T-helper 17 cell (primary cell): Measurements from ENCODE around the gene SPECC1L. TPM values are rescaled to one million over a fixed set of nuclear protein-coding genes. Genes with fewer than 3 reads are reported as not detected.
A peak's percentile ranks its signal among the peaks of the same experiment; 100 is the strongest.
"Not testable (repeated sequence)": the region's sequence is repeated elsewhere in the genome, so short reads cannot be mapped to it uniquely, and the experiment has no call there.

Source experiments
- ATAC-seq: fragments of 150-1000 bp; cut with Tn5 transposase; 2 replicates; pipeline ENCODE4 v1.10.0; 2021; ENCODE audit warnings: mild to moderate bottlenecking, moderate library complexity
- DNase-seq, 3 donors: peaks; one replicate each; pipeline versions ENCODE4 v3.0.0 to v3.0.0-alpha.2; 2020 to 2021
- H3K9me3 ChIP-seq: one replicate; pipeline ENCODE4 v1.7.0; 2013; ENCODE audit warnings: low read length, mild to moderate bottlenecking; ENCODE audit not compliant: control insufficient read depth, poor library complexity, severe bottlenecking
- H3K27ac Mint-ChIP-seq: one replicate; pipeline ENCODE4 v1.8.0; 2022; ENCODE audit warnings: mild to moderate bottlenecking, moderate library complexity, mixed read lengths
- H3K27me3 Mint-ChIP-seq: one replicate; pipeline ENCODE4 v1.8.0; 2022; ENCODE audit warnings: mixed read lengths
- H3K36me3 Mint-ChIP-seq: one replicate; pipeline ENCODE4 v1.8.0; 2022; ENCODE audit warnings: low read depth, mixed read lengths
- H3K4me1 Mint-ChIP-seq: one replicate; pipeline ENCODE4 v1.8.0; 2022; ENCODE audit warnings: mild to moderate bottlenecking, mixed read lengths
- H3K4me3 Mint-ChIP-seq: one replicate; pipeline ENCODE4 v1.8.0; 2022; ENCODE audit warnings: mild to moderate bottlenecking, moderate library complexity, mixed read lengths
- total RNA-seq, 4 donors: library from RNA in 2 of 4; stranded (reverse) in 2 of 4; gene quantifications; one replicate each; pipeline ENCODE4 v1.2.3 and lab custom pipeline; 2022 to 2026

SPECC1L gene
- total RNA-seq, 2 donors from 2014 or later: 34.9 to 35.2 TPM

DNA sequence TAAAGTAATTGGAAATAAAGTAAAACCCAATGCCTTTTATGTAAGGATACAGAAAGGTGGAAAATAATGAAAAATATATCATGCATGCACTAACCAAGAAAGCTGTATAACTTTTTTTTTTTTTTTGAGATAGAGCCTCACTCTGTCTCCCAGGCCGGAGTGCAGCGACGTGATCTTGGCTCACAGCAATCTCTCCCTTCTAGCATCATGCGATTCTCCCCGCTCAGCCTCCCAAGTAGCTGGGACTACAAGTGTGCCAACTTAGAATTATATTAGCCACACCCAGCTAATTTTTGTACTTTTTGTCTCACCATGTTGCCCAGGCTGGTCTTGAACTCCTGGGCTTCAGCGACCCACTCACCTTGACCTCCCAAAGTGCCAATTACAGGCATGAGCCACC lies 30.2 kb upstream of the SPECC1L start:
- Mint-ChIP-seq H3K4me3 (no peak overlapping the region), H3K36me3 (no peaks in the 10 kb centered on the region), H3K27ac (peak overlapping the region; percentile 51), H3K4me1 (peaks cover 28% of the 10 kb centered on the region), H3K27me3 (no peaks in the 10 kb centered on the region)
- DNase-seq (no peak), ATAC-seq (no peak)
- no peaks in the 10 kb centered on the region for H3K9me3 ChIP-seq

DNA sequence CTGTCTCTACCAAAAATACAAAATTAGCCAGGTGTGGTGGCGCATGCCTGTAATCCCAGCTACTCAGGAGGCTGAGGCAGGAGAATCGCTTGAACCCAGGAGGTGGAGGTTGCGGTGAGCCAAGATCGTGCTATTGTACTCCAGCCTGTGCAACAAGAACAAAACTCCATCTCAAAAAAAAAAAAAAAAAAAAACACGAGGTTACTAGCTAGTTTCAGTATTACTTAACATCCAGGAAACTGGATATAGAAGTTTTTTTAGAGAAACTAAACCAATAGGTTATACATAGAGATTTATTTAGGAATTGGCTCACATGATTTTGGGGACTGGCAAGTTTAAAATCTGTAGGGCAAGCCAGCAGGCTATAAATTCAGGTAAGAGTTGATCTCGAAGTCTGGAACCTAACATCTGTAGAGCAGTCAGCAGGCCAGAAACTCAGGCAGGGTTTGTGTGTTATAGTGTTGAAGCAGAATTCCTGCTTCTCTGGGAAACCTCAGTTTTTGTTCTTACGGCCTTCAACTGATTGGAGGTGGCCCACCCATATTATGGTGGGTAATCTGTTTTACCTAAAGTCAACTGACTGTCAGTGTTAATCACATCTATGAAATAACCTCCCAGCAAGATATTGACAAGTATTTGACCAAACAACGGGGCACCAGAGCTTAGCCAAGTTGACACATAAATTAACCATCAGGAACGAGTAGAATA lies 29.5 kb upstream of the SPECC1L start:
- DNase-seq, H3K36me3 Mint-ChIP-seq, H3K9me3 ChIP-seq, H3K27ac Mint-ChIP-seq, ATAC-seq, H3K27me3 Mint-ChIP-seq: not testable (repeated sequence)
- Mint-ChIP-seq H3K4me3 (peak overlapping the region; percentile 31), H3K4me1 (peaks cover 28% of the 10 kb centered on the region)

DNA sequence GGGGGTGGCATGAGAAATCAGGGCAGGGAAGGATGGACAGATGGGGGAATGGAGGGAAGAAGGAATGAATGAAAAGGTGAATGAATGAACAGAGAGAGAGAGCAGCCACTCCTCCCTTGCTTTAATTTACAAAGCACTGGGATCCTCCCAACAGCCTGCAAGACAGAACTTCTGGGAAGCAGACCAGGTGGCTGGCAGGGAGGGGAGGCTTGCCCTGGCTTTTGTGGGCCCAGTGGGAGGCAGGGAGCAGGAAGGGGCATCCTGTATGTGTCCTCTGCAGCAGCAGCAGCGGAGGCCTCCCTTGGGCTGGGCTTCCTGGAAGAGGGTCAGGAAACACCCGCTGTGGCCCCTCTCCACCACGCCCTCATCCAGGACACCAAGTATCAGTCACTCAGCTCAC lies 27.2 kb upstream of the SPECC1L start:
- Mint-ChIP-seq H3K27ac (peak overlapping the region; percentile 67), H3K4me3 (peak overlapping the region; percentile 80), H3K4me1 (peaks cover 28% of the 10 kb centered on the region)
- H3K36me3 Mint-ChIP-seq, H3K27me3 Mint-ChIP-seq, ATAC-seq, DNase-seq, H3K9me3 ChIP-seq: not testable (repeated sequence)

DNA sequence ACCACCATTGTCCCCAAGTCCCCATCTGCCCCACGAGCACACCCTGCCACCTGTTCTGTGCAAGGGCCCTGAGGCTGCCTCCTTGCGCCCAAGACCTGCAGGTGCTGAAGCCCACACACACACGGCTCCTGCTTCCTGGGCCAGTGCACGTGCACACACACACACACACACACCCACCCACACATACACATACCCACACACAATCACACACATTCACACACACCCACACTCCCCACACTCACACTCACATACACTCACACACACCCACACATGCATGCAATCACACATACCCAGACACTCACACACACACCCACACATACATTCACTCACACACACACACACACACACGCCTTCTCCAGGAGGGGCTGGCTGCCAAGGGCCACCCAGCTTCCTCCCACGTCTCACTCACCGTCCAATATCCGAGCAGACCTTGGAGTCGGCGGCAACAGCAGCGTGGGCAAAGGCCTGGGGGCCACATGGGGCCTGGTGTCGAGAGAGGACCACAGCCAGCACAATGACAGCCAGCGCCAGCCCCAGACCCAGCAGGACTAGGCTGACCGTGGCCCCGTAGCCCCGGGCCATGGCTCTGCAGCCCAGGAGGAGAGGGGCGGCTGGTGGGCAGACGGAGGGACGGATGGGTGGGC lies 26.4 kb upstream of the SPECC1L start:
- Mint-ChIP-seq H3K36me3 (no peaks in the 10 kb centered on the region), H3K27ac (no peak overlapping the region), H3K4me1 (peaks cover 28% of the 10 kb centered on the region), H3K27me3 (no peaks in the 10 kb centered on the region), H3K4me3 (peak overlapping the region; percentile 43)
- H3K9me3 ChIP-seq: no peaks in the 10 kb centered on the region
- ATAC-seq (no peak), DNase-seq (no peak)

DNA sequence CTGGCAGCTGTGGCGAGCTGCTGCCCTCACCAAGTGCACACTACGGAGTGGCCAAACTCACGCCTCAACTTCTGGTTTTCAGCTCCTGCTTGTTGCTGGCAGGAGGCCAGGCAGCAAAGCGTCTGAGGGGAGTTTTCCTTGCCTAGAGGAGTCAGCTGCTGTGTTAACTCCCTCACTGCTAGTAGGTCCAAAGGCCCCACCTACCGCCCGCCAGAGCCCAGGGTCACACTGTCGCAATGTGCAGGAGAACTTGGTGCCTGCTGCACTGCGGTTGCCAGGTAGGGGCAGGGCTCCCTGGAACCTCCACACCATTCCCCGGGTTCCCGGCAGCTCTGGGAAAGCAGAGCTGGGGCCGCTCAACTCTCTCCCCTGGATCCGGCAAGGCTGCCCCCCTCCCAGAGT lies 25.6 kb upstream of the SPECC1L start, which contains the start of gene GGT5:
GGT5 (minus strand) TSS at position 53 of the 402 bp plus-strand sequence. CDS start 357 bp downstream, outside the sequence.
- Mint-ChIP-seq H3K4me3 (peak within 1 kb of the TSS; percentile 43), H3K4me1 (peaks cover 28% of the 10 kb centered on the region)
- H3K36me3 Mint-ChIP-seq, H3K27me3 Mint-ChIP-seq, H3K9me3 ChIP-seq, H3K27ac Mint-ChIP-seq, ATAC-seq, DNase-seq: not testable (repeated sequence)

DNA sequence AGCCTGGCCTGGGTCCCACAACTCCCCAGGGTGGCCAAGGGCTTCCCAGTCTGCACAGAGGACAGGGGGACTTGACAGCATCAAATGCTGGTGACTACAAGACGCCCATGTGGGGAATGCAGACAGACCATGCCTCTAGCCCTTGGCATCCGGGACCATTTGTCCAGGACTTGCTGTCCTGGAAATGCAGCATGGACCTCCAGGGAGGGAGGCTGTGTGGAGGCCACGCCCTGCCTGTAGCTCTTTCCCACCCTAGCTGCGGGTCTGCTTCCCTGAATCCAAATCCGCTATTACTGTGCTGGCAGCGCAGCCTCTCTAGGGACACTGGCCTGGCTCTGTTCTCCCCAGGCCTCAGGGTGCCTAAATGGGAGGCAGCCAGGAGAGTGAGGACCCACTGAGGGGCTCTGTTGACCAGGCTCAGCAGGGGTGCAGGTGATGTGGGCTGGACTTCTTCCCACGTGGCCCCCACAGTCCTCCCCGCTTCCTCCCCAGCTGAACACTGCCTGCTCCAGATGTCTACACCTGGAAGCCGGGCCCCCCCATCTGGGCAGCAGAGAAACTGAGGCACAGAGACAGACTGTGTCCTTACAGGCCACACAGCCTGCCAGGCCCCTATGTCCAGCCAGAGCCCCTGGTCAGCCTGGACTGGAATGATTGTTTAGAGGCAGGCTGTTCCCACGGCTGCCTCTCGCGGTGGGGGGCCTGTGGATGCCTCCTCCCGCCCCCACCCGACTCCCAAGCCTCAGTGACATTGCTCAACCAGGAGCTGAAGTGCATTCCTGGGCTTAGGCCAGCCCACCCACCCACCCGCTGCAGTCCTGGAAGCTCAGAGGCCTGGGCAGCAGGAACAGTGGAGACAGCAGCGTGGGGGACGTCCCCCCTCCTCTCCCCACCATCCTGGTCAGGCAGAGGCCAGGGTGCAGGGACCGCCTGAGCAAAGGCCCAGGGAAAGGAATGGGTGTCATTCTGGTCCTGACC lies 24.8 kb upstream of the SPECC1L start:
- H3K4me1 Mint-ChIP-seq: peaks cover 28% of the 10 kb centered on the region
- not testable (repeated sequence) for ATAC-seq, DNase-seq, H3K9me3 ChIP-seq, H3K27me3 Mint-ChIP-seq, H3K36me3 Mint-ChIP-seq, H3K27ac Mint-ChIP-seq, H3K4me3 Mint-ChIP-seq

DNA sequence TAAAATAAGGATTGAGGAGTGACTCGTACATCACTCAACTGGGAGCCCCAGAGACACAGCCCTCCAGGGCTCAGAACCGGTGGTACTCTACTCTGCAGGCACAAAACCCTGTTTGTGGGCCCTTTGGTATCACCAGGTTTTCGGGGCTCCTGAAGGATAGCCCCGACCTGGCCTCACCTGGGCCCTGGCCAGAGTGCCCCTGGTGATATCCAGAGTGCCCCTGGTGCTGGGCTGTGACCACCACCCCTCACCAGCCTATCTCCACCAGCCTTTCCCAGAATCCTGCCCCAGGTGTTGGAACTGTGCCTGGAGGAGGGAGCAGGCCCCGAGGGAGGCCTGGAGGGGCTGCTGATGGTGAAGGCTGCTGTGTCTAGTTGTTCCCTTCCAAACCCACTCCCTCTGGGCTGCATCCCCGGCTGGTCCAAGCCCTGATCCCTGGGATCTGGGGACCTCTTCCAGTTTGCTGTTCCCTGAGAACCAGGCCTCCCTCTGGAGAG lies 23.6 kb upstream of the SPECC1L start:
- no peak for DNase-seq
- ATAC-seq: no peak
- Mint-ChIP-seq H3K27me3 (no peaks in the 10 kb centered on the region), H3K27ac (no peak overlapping the region), H3K36me3 (no peaks in the 10 kb centered on the region), H3K4me1 (peaks cover 22% of the 10 kb centered on the region), H3K4me3 (no peak overlapping the region)
- no peaks in the 10 kb centered on the region for H3K9me3 ChIP-seq

DNA sequence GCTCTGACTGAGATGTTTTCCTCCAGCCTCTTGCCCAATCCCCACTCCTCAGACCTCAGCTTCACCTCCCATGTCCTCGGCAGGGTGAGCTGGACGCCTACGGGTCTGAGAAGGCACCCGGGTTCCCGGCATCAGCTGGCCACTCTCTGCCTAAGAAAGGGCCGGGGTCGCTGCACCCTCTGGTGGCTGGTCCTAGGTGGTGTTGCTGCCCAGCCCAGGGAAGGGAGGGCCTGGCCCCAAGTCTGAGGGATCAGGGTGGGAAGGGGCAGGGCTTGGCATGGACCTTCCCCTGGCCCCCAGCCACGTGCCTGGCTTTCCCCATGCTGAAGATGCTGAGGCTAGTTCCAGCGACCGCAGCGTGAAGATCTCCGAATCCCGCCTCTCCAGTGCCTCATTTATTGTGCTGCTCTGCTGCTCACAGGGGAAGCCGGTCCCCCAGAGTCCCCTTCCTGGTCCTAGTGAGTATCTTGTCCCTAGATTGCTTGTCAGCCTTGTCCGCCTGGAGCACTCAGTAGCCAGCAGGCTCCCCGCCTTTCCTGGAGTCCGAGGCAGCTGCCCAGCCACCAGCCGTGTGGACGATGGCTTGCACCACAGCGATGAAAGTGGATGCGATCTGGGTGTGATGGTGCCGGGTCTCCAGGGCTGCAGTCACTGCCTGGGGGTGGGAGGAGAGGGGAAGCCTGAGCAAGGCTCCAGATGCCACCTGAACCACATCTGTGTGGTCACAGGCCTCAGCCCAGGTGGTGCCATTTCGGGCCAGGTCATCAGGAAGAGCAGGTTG lies 22.9 kb upstream of the SPECC1L start:
- no peaks in the 10 kb centered on the region for H3K9me3 ChIP-seq
- H3K27me3 Mint-ChIP-seq: no peaks in the 10 kb centered on the region
- H3K4me3 Mint-ChIP-seq: no peak overlapping the region
- no peak overlapping the region for H3K27ac Mint-ChIP-seq
- ATAC-seq: peak; percentile 53
- no peaks in the 10 kb centered on the region for H3K36me3 Mint-ChIP-seq
- peaks cover 15% of the 10 kb centered on the region for H3K4me1 Mint-ChIP-seq
- DNase-seq: peak in 1 of 3 donors; percentile 18

DNA sequence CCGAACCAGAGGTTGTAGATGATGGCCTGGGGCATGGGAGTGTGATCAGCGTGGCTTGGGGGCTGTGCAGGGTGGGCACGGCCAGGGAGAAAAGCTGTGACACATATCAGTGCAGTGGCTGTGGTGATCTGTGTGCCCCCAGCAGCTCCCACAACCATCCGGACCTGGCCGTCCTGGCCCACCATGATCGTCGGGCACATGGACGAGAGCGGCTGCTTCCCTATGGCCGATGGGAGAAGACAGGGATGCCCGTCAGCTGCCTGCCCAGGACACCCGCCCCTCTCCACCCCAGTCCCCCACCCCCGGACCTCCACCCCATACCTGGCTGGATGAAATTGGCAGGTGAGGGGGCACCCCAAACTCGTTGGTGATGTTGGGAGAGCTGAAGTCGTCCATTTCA lies 22.0 kb upstream of the SPECC1L start:
- not testable (repeated sequence) for H3K27me3 Mint-ChIP-seq, H3K4me3 Mint-ChIP-seq, H3K4me1 Mint-ChIP-seq, H3K36me3 Mint-ChIP-seq, H3K27ac Mint-ChIP-seq, H3K9me3 ChIP-seq, ATAC-seq, DNase-seq

DNA sequence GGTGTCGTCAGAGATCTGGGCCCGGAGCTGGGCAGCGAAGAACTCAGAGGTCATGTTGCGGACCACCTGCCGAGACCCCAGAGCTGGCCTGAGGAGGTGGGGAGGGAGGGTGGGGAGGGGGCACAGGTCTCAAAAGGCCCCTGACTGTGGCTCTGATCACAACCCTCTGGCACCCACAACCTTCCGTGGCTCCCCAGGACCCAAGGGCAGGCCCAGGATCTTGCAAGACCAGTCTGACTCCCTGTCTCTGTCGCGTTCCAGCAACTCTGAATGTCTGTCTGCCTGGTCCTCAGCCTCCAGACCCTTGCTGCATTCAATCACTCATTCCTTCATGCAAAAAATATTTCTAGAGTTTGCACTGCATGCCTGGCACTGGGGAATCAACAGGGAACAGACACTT lies 21.2 kb upstream of the SPECC1L start:
- H3K36me3 Mint-ChIP-seq, H3K27ac Mint-ChIP-seq, H3K4me1 Mint-ChIP-seq, H3K27me3 Mint-ChIP-seq, H3K4me3 Mint-ChIP-seq, DNase-seq, ATAC-seq, H3K9me3 ChIP-seq: not testable (repeated sequence)

DNA sequence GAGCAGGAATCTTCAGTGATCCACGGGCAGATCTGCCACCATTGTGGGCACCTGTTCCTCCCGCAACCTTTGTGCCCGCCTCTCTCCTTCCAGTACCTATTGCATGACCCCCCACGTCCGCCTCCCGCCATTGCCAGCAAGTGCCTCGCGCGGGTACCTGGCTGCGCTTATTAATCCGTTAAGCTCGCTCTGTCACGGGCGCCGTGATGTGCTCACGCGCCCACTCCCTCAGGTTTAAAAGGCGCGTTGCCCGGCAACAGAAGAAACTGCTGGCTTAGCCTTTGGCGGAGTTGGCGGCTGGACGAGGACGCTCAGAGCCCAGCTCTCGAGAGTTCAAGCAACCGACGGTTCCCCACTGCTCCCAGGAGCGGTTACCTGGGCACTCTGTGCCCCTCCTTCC lies 19.3 kb upstream of the SPECC1L start:
- H3K27me3 Mint-ChIP-seq, H3K36me3 Mint-ChIP-seq, H3K9me3 ChIP-seq, H3K4me3 Mint-ChIP-seq, H3K4me1 Mint-ChIP-seq, H3K27ac Mint-ChIP-seq, ATAC-seq, DNase-seq: not testable (repeated sequence)

DNA sequence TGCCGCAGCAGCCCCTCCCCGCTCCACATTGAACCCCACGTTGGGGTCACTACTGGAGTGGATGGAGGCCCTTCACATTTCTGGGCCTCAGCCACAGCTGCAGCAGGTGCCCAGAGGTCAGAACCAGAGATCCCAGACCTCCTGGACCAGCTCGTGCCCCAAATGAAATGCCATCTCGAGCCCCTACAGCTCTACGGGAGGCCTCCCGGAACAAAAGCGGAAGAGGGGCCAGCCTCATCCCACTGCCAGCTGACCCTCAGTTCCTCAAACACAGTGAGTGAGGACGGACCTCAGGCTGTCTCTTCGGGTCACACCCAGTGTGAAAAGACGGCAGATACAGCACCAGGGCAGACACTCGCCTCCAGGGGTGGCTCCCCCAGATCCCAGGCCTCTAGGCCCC lies 17.5 kb upstream of the SPECC1L start:
- H3K4me1 Mint-ChIP-seq, H3K27me3 Mint-ChIP-seq, H3K36me3 Mint-ChIP-seq, ATAC-seq, DNase-seq, H3K4me3 Mint-ChIP-seq, H3K9me3 ChIP-seq, H3K27ac Mint-ChIP-seq: not testable (repeated sequence)
